ENCODE data around the gene GMPR.
"Not testable (repeated sequence)": the region's sequence is repeated elsewhere in the genome, so short reads cannot be mapped to it uniquely, and the experiment has no call there.

Gene GMPR

DNA sequence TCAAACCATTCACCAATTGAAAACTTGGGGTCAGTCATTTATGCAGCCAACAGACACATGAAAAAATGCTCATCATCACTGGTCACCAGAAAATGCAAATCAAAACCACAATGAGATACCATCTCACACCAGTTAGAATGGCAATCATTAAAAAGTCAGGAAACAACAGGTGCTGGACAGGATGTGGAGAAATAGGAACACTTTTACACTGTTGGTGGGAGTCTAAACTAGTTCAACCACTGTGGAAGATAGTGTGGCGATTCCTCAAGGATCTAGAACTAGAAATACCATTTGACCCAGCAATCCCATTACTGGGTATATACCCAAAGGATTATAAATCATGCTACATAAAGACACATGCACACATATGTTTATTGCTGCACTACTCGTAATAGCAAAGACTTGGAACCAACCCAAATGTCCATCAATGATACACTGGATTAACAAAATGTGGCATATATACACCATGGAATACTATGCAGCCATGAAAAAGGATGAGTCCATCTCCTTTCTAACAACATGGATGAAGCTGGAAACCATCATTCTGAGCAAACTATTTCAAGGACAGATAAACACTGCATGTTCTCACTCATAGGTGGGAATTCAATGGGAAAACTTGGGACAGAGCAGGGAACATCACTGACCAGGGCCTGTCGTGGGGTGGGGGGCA is 13.2 kb upstream of the GMPR start:
- not testable (repeated sequence) for DNase-seq (ENCODE audit: low read depth in 2 of 2)

DNA sequence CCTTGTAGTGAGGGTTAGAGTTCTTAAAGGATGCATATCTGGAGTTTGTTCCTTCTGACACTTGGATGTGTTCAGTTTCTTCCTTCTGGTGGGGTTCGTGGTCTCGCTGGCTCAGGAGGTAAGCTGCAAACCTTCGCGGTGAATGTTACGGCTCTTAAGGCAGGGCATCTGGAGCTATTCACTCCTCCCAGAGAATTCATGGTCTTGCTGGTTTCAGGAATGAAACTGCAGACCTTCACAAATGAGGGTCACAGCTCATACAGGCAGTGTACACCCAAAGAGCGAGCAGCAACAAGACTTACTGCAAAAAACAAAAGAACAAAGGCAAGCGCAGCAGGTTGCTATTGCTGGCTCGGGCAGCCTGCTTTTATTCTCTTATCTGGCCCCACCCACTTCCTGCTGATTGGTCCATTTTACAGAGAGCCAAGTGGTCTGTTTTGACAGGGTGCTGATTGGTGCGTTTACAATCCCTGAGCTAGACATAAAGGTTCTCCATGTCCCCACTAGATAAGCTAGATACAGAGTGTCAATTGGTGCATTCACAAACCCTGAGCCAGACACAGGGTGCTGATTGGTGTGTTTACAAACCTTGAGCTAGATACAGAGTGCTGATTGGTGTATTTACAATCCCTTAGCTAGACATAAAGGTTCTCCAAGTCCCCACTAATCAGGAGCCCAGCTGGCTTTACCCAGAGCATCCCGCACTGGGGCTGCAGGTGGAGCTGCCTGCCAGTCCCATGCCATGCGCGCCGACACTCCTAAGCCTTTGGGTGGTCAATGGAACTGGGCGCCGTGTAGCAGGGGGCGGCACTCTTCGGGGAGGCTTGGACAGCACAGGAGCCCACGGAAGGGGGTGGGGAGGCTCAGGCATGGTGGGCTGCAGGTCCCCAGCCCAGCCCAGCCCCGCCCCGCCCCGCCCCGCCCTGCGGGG is 12.0 kb upstream of the GMPR start:
- not testable (repeated sequence) for DNase-seq (ENCODE audit: low read depth in 2 of 2)

DNA sequence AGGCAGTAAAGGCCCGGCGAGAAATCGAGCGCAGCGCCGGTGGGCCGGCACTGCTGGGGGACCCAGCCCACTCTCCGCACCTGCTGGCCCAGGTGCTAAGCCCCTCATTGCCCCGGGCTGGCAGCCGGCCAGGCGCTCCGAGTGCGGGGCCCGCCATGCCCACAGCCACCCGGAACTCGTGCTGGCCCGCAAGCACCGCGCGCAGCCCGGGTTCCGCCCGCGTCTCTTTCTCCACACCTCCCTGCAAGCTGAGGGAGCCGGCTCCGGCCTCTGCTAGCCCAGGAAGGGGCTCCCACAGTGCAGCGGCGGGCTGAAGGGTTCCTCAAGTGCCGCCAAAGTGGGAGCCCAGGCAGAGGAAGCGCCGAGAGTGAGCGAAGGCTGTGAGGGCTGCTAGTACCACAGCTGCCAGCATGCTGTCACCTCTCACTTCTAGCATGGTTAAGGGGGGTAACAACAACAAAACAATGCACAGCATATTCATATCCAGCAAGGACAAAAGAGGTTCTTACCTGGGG is 11.3 kb upstream of the GMPR start:
- DNase-seq (ENCODE audit: low read depth in 2 of 2): no peak

DNA sequence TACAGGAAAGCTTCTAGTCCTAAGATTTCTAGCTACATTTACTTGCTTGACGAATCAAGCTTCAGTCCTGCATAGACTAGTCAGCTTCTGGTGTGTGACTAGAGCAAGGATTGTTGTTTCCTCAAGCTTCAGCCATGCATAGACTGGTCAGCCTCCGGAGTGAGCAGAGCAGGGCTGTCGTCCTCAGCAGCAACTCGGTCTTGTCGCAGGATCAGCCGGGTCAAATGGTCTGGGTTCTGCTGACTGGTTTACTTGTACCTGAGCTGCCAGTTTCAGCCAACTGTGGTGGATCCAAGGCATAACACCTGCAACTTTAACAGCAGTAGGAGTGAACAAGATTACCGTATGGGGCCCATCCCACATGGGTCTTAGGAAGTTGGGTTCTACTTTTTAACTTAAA is 10.8 kb upstream of the GMPR start:
- no peak for DNase-seq (ENCODE audit: low read depth in 2 of 2)

DNA sequence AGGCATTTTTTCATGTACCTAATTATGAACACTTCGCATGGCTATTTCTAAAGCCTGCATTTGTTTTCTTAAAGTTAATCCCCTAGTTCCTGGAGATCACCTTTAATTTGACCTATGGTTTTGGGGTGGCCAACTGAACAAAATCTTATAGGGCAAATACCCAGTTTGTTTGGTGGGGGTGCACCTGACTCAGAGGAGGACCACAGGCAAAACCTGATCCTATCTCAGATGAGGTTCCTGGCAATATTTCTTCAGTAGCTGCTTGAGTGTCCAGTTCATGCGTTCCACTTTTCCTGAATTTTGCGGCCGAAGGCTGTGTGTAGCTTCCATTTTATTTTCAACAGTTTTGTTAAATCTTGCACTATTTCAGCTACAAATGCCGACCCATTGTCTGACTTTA is 10.3 kb upstream of the GMPR start:
- DNase-seq (ENCODE audit: low read depth in 2 of 2): no peak

DNA sequence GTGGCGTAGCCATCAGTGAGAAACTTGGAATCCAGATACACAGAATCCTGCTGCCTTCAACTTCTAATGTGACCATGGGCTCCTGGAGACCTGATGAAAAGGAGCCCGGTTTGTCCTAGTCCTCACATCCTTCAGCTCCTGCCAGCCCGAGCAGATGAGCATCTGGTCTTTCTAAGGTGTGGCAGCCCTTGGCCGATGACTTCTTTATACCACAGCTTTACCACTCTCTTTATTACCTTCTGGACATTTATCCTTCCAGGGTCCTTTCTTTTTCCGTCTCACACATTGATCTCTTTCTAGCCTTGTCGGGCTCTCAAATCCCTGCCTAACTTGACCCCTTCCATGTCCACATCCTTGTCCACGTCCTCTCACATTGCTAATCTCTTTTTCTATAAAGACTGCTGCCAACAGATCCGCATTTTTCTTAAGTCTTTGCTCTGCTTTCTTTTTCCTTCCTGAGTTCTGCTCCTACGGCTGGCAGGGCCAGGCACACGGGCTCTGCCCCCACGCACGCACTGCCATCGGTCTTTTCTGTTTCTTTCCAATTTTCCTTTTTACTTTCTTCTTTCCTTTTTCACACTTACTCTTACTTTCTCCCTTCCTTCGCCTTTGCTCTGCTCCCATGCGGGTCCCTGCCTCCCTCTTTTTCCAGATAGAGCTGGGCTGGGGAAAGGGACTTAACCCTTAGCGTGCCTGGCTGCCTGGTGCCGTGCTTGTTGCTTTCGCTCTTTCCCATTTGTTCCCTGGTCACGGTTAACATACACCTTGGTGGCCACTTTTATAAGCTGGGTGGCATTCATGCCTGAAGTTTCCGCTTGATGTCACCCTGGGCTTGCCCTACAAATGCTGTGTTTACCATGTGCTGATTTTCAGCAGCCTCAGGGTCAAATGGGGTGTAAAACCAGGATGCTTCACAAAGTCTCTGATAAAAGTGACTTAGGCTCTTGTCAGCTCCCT is 9.4 kb upstream of the GMPR start:
- DNase-seq (ENCODE audit: low read depth in 2 of 2): no peak

DNA sequence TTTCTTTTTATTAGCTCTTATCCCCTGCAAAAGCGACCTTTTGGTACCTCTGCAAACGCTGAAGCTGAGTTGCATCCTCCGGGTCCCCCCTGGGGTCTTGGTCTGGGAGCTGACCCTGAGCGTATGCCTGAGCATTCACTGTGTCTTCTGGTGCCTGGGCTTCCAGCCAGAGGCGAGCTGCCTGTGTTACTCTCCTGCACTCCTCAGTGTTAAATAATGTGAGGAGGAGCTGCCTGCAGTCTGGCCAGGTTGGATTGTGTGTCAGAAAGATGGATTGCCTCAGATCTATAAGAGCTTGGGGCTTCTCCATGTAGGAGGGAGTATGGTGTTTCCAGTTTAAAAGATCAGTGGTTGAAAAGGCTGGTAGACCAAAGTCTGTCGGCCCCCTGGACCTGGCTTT is 8.7 kb upstream of the GMPR start:
- DNase-seq (ENCODE audit: low read depth in 2 of 2): no peak

DNA sequence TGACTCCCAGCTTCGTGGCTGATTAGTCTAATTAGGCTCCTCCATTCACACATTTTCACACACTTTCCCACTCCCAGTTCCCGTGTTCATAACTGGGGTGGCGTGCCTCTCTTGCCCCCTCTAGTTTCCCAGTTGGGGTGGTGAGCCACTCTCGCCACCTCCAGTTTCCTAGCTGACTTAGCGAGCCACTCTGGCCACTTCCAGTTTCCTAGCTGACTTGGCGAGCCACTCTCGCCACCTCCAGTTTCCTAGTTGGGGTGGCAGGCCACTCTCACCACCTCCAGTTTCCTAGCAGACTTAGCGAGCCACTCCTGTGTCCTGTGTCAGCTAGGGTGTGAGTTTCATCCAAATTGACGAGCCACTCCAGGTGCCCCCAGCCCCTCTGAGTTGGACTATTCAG is 7.4 kb upstream of the GMPR start:
- no peak for DNase-seq (ENCODE audit: low read depth in 2 of 2)

DNA sequence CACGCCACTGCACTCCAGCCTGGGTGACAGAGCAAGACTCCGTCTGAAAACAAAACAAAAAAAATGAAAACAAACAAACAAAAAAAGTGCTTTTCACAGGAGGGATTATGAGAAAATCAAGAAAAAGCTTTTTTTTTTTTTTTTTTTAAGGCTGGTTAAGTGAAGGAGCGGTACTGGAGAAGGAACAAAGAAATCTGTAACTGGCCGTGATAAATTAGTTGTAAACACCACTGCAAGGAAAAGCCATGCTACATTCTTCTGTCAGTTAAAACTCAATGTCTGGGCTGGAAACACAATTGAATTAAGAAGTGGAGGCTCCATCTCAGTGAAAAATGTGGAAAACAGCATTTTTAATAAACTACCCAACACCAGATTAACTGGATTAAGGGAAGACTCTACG is 6.3 kb upstream of the GMPR start:
- no peak for DNase-seq (ENCODE audit: low read depth in 2 of 2)

DNA sequence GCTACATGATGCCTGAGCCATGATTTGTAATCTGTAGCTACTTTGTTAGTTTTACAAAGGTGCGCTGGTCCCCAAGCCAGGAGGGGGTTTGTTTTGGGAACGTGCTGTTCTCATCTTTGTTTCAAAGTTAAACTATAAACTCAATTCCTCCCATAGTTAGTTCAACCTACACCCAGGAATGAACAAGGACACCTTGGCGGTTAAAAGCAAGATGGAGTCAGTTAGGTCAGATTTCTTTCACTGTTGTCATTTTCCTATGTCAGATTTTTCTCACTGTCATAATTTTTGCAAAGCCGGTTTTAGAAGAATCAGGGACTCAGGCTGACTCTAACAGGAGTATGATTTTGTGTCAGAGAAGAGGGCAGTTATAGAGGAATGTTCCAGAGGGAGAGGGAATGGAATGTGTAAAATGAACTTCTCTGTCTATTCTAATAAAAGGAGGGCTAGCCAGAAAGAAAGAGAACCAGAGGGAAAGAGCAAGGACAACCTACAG is 2.3 kb upstream of the GMPR start:
- no peak for DNase-seq (ENCODE audit: low read depth in 2 of 2)

DNA sequence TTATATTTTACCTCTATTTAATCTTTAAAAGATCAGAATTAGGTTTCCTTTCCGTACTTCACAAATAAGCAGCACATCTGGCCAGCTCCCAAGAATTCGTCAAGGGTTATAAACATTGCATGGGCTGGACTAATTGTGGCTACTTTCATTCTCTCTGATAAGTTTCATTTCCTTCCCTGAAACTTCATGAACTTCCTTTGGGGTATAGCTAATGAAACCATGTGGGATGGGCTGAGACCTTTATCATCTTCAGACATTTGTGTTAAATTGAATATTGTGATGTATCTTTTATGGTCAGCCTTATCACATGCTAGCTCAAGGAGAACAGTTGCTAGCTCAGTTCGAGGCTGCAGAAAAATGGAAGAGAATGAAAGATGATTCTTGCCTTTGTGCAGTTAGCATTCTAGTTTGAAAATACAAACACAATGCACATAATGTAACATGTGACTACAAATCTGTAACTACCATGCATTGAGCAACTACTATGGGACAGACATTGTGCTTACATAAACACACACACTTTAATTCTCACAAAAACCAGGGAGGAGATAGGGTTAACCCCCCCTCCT is 1.7 kb upstream of the GMPR start:
- DNase-seq (ENCODE audit: low read depth in 2 of 2): no peak

DNA sequence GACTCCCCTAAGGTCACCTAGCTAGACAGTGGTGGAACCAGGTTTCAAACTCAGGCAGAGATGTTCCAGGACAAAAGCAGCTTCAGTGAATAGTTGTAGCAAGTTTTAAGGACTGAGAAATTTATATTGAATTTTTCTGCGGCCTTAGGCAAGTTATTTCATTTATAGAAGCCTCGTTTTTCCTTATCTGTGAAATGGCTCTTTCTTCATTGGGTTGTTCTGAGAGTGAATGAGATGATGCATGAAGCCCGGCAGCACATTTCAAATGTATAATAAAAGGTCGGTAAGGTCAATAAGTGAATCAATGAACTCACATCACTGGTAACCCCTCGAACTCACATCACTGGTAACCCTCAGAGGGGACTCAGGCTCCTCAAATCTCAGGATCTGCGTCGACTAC is 1.1 kb upstream of the GMPR start:
- no peak for DNase-seq (ENCODE audit: low read depth in 2 of 2)

DNA sequence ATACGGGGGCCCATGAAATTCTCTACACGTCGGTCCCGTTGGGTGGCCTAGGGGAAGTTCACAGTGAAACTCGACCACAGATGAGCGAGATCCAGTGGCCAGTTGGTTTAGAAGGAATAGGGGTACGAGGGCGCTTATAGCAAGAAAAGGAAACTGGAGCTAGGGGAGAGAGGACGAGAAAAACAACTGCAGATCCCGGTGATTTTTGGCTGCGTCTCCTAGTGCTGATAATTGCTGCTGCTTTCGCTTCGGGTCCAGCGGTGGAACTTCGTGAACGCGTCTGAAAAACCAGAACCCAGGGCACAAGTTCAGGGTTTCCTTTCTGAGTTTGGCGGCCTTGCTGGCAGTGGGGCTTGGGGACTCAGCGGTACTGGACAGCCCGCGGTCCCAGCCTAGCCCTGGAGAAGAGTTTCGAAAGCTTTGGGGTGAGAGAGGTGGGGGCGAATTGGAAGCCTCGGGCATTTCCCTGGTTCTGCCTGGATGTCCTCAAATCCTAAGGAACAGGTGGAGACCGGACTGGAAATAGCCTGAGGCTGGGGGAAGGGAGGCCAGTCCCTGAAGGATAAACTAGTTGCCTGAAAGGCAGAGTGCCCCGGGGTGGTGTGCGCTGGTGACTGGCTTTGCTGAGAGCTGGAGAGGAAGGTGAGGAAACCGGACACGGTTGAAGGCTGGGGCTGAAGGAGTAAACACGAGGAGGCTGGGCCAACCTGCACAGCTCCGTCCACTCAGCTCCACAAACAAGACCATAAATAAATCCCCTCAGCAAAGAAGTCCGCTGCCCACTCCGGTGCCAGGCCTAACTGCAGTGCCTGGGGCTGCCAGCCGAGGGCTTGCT is 793 bp downstream of the GMPR start:
- peak in 1 of 2 donors; percentile 3 for DNase-seq (ENCODE audit: low read depth in 2 of 2)

DNA sequence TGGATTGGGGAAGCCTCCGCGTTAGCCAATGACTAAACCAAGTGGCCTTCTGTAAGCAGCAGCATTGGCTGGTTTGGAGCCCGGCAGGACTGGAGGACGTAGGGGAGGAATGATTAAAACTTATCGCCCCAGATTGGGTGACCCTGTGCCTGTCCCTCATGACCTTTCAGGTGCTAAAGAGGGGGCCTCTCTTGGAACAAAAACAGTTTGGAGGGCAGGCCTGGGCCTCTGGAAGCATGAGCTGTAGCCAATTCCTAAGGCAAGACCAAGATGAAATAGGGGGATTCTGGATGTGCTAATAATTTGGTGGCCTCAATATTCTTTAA is 1.4 kb downstream of the GMPR start:
- no peak for DNase-seq (ENCODE audit: low read depth in 2 of 2)

DNA sequence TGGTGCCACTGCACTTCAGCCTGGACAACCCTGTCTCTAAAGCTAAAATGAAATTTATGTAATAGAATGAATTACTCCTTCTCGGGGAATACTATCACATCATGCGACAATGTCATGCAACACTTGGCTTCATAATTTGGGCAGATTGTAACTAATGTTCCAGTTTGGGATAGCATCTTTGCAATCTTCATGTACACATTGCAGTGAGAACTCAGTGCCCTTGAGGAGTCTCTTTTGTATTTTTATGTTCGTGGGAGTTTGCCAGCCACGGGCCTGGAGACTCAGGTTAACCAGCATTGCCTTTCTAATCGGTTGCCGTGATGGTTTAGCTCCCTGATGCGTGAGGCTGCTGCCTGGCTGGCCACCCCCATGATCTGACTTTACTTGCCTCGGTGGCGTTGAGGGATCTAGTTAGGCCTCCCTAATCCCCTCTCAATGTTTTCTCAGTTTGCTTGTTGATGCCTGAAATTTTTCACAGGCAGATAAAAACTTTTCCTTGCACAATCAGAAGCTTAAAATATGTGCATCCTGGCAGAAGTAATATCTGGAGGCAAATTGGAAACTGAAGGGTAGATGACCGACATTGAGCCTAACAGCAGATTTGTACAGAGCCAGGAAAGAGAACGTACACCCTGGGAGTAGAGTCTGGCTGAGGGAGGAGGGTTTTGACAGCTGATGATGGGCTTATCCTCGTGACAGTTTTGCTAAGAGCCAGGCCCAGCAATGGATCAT is 2.4 kb downstream of the GMPR start:
- DNase-seq (ENCODE audit: low read depth in 2 of 2): no peak

DNA sequence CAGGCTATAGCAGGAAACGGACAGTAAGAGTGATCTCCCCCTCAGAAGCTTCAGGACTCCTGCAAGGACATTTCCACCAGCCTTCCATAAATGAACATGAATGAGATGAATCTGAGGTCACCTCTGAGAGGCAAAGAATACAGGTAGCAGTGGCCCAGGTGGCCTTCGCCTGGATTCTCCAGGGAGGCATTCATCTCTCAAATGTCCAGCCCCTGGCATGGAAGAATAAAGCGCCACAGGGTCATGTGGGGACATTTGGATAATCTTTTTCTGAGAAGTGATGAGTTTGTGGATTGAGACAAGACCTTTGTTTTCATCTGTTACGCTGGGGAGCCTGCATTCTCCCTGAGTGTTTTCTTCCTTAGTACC is 2.9 kb downstream of the GMPR start:
- DNase-seq (ENCODE audit: low read depth in 2 of 2): no peak

DNA sequence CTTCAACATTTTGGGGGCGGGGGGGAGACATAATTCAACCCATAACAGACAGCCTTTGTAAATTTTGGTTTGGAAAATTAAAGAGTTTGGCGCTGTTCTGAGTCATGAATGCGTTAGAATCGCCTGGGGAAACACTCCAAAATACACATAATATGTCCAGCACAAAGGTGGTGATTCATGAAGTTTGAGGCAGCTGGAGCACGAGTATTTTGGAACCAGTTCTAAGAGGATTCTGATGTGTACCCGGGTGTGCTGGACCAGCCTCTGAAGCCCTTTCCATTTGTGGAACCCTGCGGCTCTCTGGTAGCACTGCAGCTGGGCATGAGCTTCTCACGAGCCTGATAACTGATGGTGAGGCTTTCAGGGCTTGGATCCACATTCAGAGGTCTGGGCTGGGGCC is 4.7 kb downstream of the GMPR start:
- DNase-seq (ENCODE audit: low read depth in 2 of 2): no peak

DNA sequence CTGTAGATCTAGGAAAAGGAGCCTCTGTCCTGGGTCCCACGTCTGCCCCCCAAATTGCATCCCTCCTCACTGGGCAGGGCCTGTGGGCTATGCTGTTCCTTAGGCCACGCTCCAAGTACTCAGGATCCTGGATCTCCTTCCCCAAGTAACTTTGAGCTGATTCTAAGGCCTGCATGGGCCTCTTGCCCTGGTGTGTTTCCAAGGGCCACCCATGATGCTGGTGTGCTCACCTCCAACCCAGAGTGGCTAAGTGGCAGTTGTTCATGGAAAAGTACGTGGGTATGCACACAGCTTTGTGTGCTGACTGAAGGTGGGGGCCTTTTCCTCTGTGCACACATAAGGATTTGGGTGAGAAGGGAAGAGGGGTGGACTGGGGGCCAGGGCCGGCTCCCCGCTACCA is 5.3 kb downstream of the GMPR start:
- DNase-seq (ENCODE audit: low read depth in 2 of 2): no peak

DNA sequence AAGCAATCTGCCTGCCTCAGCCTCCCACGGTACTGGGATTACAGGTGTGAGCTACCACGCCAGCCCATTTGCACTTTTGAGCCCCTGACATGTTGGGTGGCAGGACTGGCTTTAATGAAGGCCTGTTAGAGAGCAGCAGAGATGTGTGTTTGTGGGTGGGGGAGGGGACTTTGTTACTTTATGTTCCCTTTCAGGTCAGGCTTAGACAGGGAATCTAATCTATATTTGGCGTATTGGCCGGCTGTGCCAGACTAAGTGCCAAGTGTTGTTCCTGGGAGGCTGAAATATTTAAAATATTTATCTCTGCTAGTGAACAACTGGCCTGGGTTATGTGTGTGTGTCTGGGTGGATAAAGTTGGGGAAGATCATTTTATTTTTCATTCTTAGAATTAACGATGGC is 6.1 kb downstream of the GMPR start:
- DNase-seq (ENCODE audit: low read depth in 2 of 2): no peak

DNA sequence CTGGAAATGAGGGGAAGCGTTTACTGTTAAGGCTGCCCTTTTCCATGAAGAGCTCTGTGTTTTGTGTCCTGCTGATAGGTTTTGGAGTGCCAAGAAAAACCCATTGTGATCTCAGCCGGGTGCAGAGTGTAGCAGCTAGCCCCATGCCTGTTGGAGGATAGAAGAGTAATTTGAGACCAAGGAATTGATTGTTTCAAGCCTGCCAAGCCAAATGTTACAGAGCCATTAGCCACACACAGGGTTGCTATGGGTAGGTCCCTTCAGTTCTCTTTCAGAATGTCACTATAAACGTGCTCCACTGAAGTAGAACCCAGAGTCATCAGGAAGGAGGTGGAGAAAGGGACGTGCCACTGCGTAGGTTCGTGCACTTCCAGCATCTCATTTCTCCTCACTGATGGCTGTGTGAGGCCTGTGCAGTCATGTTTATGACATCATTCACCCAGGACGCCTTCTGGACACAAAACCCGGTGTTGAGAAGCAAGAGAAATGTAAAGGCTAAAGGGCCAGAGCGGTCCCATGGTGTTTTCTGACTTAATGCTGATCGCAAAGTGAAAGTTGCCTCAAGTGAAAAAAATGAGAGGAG is 6.6 kb downstream of the GMPR start:
- DNase-seq (ENCODE audit: low read depth in 2 of 2): no peak

Measured in stimulated activated CD4-positive, alpha-beta T cell treated with anti-CD3 and anti-CD28 coated beads, Interleukin-1b, Interleukin-23, amount 100 ng/mL, for 4 hours (primary cell).